Skeletal muscle cell (primary cell): Measurements from ENCODE around the gene RSRC1.
"Not testable (repeated sequence)": the region's sequence is repeated elsewhere in the genome, so short reads cannot be mapped to it uniquely, and the experiment has no call there.

Source experiments
- DNase-seq: peaks from one replicate; pipeline ENCODE4 v3.0.0-alpha.2; 2010; ENCODE audit warnings: low read depth
- H3K4me3 ChIP-seq: 2 replicates; pipeline ENCODE4 v1.5.1; 2011; ENCODE audit warnings: low read depth, mild to moderate bottlenecking, control low read depth, low read length, moderate library complexity

Gene RSRC1, protein sequence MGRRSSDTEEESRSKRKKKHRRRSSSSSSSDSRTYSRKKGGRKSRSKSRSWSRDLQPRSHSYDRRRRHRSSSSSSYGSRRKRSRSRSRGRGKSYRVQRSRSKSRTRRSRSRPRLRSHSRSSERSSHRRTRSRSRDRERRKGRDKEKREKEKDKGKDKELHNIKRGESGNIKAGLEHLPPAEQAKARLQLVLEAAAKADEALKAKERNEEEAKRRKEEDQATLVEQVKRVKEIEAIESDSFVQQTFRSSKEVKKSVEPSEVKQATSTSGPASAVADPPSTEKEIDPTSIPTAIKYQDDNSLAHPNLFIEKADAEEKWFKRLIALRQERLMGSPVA

GRCh38 chr3:158109804-158110657, at the start of gene RSRC1:
Gene RSRC1 (plus strand): TSS chr3:158110089. CDS start chr3:158122105, 12,016 bp downstream.
- H3K4me3 ChIP-seq: peak within 1 kb of the TSS; percentile 88
- DNase-seq: peak; percentile 76

DNA sequence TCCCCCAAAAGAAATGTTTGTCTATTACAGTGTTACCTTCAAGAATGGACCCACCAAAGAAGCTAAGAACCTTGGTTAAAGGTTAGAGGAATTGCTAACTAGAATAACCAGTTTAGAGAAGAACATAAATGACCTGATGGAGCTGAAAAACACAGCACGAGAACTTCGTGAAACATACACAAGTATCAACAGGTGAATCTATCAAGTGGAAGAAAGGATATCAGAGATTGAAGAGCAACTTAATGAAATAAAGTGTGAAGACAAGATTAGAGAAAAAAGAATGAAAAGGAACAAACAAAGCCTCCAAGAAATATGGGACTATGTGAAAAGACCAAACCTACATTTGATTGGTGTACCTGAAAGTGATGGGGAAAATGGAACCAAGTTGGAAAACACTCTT, 44.3 kb upstream of the RSRC1 start:
- DNase-seq, H3K4me3 ChIP-seq: not testable (repeated sequence)

- no peak overlapping the region for H3K4me3 ChIP-seq
- no peak for DNase-seq
Observed at GRCh38 chr3:158072790-158073189, 37.1 kb upstream of the RSRC1 start.

GRCh38 chr3:158074591-158074990, 35.3 kb upstream of the RSRC1 start:
- no peak for DNase-seq
- no peak overlapping the region for H3K4me3 ChIP-seq

- no peak overlapping the region for H3K4me3 ChIP-seq
- DNase-seq: no peak
Observed at GRCh38 chr3:158079599-158079998, 30.3 kb upstream of the RSRC1 start.

- DNase-seq: no peak
Observed at GRCh38 chr3:158084651-158085050, 25.2 kb upstream of the RSRC1 start.

GRCh38 chr3:158085358-158085757, 24.5 kb upstream of the RSRC1 start:
- DNase-seq: no peak
- no peak overlapping the region for H3K4me3 ChIP-seq

More at GRCh38 chr3:158084651-158085050, 25.2 kb upstream of the RSRC1 start:
- H3K4me3 ChIP-seq: no peak overlapping the region

DNA sequence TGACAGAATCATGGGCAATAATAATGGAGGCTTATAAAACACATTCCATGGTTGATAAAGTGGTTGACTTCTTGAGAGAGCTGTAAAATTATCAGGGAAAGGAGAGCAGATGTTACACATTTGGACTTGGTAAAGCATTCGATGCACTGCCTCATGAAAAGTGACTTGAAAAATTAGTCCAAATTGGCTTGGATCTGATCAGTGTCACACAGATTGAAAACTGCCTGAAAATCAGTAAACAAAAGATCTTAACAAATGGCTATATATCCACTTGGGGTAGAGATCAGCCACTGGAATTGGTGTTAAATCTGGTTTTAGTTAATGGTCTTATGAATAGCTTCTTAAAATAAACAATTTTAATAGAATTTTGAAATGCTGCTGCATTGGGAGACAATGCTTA, 24.0 kb upstream of the RSRC1 start:
- no peak for DNase-seq
- no peak overlapping the region for H3K4me3 ChIP-seq

GRCh38 chr3:158086361-158086760, 23.5 kb upstream of the RSRC1 start:
- no peak for DNase-seq
- H3K4me3 ChIP-seq: no peak overlapping the region

DNA sequence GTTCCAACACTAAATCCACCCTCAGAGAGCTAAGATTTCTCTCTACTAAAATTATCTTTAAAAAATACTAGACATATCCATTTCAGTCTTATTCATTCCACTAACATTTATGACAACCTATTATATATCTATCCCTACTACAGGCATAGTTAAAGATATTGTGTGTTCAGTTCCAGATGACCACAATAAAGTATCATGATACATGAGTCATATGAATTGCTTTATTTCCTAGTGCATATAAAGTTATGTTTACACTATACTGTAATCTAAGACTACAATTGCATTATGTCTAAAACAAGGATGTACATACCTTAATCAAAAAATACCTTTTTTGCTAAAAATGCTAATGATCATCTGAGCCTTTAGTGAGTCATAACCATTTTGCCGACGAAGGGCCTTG, 23.1 kb upstream of the RSRC1 start:
- no peak for DNase-seq
- H3K4me3 ChIP-seq: no peak overlapping the region

DNA sequence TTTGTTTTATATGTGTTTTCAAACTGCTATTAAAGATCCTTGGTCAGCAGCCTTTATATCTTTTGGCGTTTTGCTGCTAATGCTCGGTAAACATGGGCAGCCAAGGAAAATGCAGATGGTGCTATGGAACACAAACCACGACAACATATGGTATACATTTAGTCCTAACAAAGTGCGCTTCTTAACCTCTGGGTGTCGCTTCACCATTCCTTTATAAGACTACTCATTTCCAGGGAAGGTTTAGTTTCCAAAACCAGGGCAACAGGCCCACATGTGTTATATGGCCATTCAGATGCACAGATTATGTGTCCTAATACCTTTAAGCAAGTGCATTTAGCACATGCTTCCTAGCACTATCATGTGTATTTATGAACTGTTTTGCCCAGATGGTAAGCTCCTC, 18.4 kb upstream of the RSRC1 start:
- DNase-seq: no peak
- H3K4me3 ChIP-seq: no peak overlapping the region

DNA sequence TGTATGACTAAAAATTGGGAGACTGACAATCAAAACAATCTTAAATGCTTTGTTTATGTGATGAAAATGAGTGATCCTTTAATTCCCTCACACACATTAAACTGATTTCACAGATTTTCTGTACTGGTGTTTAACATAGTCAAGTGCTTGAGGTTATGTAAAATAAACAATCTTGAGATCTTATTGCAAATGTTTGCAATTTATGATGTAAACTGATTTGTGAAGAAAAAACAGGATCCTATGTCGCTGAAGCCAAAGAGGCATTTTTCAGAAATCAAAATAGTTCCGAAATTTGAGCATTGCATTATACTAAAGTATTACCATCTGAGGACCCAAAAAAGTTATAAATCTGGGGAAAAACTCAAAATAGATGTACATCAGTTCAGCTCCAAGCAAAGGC, 16.4 kb upstream of the RSRC1 start:
- H3K4me3 ChIP-seq: no peak overlapping the region
- no peak for DNase-seq

DNA sequence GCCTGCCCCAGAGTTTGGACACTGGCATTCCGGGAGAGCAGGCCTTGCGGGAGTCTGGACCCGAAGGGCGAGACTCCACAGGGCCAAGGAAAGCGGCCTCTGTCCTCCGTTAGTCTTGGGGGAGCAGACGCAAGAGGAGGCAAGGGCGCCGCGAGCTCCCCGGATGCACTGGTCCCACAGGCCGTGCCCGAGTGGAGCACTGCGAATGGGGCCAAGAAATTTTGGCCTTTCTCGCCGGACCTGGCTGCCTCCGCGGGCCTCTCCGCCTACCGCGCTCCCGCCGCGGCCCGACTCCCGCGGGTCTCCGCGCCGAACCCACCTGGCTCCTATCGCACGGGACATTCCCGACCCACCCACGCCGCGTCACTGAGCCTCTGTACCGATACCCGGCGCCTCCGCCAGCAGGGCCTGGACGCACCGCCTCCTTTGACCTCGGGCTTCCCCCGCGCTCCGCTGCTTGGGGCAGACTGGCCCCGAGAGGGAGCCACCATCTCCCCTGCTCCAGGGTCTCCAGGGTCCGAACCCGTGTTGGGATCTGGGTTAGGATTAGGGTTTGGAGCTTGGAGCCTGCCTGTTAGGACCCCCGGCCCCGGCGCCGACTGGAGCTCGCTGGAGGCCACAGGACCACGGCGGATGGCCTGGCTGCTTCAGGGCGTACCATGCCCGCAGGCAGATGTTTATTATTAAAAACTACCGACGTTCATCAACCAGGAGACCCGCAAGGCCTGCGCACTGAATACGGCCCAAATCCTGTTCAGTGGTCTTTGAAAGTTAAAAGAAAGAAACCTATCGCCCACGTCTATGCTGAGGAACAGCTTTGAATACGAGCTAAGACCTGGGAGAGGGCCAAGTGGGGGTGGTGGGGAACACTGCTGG, 15.4 kb upstream of the RSRC1 start:
- H3K4me3 ChIP-seq: no peak overlapping the region
- no peak for DNase-seq

- DNase-seq: no peak
- no peak overlapping the region for H3K4me3 ChIP-seq
Observed at GRCh38 chr3:158095111-158095813, 14.6 kb upstream of the RSRC1 start.

GRCh38 chr3:158095814-158096704, 13.8 kb upstream of the RSRC1 start:
- DNase-seq: no peak
- H3K4me3 ChIP-seq: no peak overlapping the region

DNA sequence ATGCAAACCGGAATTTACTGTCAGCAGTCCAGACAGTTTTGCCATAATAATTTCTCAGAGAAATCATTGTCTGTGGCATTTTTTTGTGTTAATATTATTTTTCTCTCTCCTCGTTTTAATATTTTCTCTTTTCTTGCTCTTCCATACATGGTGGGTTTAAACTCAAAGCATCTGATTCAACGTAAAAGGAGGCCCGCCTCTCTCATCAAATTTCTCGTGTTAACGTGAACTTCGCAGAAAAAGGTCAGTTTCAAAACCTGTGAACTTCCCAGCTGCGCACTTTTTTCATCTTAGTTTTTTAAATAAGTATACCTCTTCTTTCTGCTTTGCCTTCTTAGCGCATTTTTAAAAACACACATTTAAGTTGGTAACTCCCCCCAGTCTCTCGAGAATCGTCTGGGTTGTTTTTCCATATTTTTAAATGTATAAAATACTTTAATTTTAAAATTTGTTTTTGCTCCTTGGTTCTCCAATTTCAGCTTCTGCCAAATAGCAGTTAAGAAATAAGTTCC, 12.8 kb upstream of the RSRC1 start:
- DNase-seq: no peak
- H3K4me3 ChIP-seq: no peak overlapping the region

DNA sequence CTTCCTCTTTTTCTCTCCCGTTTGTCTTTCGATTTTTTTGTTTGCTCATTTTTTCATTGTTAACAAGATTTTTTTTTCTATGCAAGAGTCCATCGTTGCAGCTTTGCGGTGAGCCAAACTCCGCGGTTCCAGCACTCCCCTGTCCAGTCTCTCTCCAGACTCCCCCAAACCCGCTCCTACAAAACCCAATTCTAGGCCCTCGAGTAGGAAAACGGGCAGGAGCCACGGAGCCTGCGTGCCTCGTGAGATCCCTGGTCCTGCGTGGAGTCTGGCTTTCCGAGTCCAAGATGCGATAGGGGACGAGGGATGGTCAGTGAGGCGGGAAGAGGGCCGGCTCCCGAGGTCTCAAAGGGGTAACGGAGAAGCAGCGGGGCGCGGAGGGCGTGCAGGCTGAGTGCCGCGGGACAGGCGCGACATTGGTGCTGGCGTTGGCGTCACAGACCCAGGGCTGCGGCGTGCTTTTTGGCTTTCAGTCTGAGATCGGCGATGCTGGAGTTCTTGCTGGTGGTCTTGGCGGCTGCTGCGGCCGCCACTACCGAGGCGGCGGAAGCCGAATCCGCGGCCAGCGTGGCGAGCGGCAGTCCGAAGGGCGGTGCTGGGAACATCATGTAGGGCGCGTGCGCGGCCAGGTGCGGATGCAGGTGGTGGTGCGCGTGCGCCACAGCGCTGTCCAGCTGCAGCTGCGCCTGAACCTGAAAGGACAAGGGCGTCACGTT, 12.1 kb upstream of the RSRC1 start:
- peak overlapping the region; percentile 46 for H3K4me3 ChIP-seq
- DNase-seq: no peak

GRCh38 chr3:158098309-158098639, 11.6 kb upstream of the RSRC1 start:
- peak overlapping the region; percentile 46 for H3K4me3 ChIP-seq
- no peak for DNase-seq
